IPS-NIHi11 (cell line): Measurements from ENCODE around the gene BBX.
"Not testable (repeated sequence)": the region's sequence is repeated elsewhere in the genome, so short reads cannot be mapped to it uniquely, and the experiment has no call there.

Experiments used
- DNase-seq: peaks from one replicate; pipeline ENCODE4 v3.0.0; 2012; ENCODE audit warnings: mixed read lengths, low spot score

The BBX gene

DNA sequence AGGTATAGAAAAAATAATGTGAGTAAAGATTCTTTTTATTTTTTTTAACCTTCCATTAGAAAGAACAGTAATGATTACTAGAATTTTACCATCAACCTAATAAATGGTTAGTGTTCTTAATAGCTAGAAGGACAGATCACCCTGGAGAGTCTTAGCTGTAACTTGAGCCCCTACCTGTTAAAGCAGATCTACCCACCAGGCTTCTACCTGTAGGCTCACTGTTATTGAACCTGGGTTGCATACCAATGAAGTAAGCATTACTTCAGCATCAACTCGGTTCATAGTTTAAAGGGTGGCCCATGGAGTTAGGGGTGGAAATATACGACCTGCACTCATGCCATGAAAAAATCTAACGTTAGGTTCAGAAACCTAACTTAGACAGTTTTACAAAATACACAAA is 280.4 kb downstream of the BBX start:
- no peak for DNase-seq

DNA sequence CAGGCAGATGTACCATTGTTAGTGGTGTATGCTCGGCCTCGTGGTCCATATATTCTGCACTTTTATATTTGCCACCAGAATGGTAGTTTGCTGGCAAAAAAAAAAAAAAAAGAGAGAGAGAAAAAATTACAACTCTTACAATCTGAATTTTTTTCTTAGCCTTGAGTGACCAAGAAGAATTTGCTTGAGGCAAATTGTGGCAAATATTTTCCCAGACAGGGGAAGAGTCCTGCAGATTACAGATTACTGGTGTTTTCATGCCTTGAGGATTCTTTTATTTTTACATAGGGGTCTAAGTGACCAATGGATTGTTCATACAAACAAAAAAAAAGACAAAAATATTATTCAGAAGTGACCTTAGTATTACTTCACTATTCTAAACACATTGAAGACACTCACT is 283.3 kb downstream of the BBX start:
- DNase-seq = no peak

DNA sequence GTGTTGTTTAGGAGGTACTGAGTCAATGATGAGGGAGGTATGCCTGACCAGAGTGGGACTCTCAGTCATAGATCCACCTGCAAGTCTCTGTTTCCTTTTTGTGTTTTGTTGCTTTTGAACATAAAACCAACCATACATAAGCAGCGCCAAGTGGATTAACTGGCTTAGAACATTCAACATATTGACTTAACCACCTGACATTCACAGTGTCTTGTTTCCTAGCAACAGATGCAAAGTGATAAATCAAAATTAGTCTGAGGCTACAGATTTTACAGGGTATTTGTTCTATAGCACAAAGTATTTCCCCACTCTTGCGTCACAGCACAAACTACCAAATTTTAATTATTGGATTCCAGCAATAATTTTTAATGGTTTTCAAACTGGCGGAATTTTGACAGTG is 283.8 kb downstream of the BBX start:
- no peak for DNase-seq

DNA sequence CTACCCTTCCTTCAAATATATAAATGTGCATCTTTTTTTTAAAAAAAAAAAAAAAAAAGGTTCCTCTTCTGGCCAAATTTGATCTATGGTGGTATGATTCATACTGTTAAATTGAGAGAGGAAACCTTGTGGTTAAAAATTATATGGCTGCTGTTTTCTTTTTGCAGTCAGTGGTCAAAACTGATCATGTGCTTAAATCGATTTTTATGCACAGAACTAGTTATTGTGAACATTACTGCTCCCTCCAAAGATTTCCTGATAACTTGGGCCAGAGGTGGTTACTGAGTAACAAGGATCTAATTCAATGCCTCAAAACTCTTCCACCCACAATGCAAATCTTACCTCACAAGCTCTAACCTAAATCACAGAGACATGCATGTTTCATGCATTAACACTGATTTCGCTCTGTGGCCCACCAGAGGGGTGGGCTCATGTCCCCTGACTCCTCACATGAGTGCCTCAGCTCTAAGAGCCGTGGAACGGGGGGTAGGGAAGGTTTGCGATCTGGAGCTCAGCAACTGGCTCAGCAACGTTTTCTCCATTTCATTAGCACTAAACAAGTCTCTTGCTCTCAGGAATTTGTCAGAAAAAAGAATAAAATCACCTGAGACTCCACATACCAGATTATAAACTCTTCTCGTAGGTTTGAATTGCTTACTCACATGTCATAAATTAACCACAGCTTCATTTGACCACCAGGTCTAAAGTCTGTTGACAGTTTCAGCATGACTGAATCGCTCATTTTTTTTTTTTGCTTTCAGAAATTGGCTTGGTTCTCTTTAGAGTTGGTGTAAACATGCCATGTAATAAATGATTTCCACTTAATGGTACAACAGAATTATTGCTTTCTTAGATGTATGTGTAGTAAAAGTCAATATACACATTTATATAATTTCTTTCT is 287.7 kb downstream of the BBX start:
- no peak for DNase-seq

DNA sequence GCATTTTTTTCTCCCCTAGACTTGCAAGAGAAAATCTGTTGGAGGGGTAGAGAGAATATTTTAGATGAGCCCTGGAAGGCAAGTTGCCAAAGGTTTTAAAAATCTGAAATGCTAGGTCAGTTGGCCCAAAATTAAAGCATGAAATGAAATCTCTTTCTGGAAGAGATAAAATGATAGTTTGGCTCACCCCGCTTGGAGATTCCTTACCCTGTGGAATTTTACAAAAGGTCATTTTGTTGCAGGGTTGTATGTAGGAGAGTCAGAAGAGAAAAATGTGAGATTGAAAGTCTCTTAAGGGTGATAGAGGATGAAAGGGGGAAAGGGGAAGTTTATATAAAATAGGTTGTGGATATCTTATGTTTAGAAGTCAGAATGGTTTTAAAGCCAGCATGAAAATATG is 290.3 kb downstream of the BBX start:
- no peak for DNase-seq

DNA sequence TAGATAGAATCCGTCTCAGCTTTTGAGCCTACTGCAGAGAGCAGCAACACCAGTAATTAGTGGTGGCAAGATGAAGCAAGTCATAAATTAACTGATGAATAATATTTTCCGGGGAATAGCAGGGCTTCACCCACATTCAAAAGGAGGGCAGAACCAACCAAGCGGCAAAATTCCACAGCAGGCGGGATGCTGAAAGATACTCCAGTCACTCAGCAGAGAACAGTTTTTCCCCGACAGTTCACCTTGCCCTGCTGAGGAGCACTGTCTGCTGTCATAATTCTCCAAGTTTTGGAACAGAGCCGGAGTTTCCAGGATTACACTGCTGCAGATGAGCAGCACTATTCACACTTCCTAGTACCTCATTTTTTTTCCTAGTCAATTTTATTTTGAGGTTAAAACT is 293.3 kb downstream of the BBX start:
- DNase-seq = peak; percentile 33

DNA sequence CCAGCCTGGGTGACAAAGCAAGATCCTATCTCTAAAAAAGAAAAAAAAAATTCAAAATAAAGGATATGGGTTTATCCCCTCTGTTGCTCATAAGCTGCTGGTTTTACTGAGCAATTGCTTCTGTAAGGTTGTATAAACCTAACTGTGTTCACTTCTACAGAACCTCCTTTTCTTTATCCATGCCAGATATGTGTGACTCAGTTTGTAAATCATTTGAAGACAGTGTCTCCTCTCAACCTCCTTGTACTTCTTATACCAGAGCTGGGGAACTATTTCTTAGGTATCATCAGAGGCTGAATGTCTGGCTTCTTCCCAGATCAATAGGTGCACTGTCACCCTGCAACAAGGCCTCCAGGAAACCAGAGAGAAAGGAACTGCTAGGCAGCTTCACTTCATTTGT is 294.3 kb downstream of the BBX start:
- DNase-seq = no peak

DNA sequence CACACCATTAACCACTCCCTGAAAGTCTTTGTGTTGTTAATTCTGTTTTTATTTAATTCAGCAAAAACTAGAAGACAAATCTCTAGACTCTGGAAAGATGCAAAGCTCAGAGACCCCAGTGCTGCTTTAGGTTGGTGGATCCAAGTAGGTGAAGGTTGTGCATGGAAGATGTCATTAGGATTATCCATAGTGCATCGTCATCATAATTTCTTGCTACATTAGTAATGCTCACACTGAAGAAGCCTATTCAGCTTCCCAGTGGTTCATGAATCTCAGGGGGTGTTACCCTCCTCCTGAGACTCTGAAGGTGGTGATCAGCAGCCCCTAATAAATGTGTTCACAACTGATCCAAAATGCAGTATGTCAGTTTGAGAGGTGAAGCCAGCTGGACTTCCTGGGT is 295.3 kb downstream of the BBX start:
- no peak for DNase-seq

DNA sequence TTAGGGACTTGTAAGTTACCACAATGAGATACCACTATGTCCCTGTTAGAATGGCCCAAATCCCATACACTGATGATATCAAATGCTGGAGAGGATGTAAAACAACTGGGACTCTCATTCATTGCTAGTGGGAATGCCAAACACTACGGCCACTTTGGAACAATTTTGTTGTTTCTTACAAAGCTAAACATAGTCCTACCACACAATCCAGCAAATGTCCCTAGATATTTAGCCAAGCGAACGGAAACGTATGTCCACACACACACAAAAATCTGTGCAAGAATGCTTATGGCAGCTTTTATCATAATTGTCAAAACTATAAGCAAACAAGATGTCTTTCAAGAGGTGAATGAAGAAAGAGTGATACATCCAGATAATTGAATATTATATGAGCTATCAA is 296.9 kb downstream of the BBX start:
- no peak for DNase-seq

DNA sequence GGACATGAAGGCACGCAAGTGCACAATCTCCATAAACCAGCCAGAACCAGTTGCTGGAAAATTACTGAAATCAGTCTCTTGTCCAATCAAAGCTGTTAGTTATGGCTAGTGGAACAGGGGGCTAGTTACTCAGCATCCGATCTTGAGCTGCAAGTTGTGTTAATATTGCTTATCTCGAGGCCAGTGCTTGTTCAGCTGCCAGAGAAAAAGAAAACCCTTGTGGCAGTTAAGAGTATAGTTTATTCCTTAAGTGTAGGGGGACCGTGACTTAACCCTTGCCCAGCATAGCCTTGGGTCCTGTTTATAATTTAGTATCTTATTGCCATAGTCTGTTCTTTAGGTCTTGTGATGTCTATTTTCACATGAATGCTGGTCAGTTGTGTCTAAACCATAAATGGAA is 299.5 kb downstream of the BBX start:
- DNase-seq = no peak

DNA sequence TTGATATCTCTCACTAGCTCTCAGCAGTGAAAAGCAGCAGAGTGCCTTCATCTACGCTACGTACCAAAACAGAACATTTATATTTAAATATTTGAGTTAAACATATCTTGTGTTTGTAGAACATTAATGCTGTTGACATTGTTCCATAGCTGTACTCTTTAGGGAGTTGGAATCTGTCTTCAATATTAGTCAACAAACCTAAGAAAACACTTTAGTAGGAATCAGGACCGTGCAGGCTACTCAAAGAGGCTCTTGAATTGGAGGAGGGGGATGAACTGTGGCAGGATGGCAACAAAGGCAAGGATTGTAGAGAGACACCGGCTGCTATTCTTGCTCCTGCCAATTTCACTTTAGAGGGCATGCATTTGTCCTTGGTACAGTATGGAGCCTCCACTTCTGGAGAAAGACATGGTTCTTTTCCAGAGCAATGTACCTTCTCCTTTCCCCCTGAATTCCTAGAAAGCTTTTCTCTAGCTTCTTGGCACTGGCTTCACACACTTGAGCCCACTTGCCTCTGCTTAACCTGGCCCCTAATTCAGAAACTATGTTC is 302.1 kb downstream of the BBX start:
- no peak for DNase-seq

DNA sequence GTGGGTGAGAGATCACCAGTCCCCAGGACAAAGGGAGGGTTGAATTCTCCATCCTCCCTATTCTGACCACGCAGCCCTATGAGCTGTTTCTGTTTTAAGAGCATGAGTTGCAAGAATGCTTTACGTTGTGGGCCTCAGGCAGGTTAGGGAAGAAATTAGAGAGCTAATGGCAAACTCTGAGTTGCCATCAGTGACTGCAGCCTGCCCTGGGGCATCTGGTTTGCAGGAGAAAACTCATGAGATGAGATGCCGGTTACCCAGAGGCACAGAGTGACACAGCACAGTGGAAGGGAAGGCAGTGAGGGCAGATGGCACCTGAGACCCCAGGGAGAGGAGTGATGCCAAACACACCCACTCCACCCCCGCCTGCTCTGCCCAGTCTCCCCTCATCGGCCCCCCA is 302.8 kb downstream of the BBX start:
- DNase-seq = no peak

DNA sequence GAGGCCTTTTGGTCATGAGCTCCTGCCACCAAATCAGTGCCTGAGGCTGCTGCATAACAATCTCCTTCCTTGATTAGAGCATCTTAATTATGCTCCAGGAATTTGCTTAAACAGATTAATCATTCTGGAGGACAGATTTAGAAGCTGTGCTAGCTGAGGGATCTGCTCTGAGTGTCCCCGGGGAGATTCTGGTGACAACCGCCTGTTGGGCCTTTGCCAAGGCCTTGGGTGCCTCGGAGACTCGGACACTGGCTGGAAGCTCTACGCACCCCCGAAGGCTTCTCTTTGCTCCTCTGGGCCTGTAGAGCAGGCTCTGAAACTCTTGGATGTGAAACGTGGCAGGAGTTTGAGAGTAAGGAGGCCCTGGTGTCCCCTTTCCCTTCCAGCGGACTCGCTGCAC is 304.0 kb downstream of the BBX start:
- DNase-seq = no peak

DNA sequence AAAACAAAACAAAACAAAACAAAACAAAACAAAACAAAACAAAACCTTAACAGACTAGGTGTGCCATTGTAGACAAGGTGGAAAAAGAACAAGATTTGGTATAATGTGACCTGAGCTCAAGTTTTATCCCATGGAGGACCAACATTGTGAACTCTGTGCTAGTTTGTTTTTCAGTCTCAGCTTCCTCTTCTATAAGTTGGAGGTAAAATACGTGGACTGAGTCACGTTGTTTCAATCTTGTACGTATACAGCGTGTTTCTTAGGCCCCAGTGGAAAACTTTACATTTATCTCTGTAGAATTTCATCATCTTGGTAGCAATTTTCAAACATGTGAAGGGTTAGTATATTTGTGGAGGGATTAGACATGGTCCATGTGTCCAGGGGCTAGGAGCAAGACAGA is 306.4 kb downstream of the BBX start:
- no peak for DNase-seq

DNA sequence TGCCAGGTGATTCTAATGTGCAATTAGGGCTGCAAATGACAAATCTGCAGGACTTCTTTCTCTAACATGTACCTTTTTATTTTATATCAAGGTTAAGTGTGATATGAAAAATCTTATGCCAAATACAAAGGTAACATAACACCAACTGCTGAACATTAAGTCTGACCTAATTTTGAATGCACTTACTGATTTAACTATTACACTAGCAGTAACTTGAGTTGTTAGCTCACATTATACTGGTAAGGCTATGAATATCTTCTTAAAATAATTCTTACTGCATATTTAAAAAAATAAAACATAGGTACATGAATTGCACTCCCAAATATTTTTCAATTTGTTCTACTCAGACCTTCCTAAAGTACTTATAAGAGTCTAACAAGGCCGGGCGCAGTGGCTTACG is 308.8 kb downstream of the BBX start:
- DNase-seq = no peak

DNA sequence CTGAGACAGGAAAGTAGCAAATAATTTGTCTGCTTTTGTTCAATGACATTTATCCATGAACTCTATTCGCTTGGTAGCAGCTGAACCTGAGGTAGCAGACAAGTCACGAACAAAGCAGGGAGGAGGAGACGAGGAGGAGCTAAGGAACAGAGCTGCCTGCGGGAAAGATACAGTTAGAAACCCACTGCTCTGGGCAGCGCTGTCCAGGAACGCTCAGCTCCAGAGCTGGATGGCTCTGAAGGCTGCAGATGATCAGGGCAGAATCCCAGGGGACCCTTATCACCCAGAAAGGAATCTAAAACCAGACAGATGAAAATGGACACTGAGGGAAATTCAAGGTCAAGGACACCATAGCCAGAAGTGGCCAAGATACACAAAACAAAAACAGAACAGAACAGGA is 310.3 kb downstream of the BBX start:
- DNase-seq = no peak

DNA sequence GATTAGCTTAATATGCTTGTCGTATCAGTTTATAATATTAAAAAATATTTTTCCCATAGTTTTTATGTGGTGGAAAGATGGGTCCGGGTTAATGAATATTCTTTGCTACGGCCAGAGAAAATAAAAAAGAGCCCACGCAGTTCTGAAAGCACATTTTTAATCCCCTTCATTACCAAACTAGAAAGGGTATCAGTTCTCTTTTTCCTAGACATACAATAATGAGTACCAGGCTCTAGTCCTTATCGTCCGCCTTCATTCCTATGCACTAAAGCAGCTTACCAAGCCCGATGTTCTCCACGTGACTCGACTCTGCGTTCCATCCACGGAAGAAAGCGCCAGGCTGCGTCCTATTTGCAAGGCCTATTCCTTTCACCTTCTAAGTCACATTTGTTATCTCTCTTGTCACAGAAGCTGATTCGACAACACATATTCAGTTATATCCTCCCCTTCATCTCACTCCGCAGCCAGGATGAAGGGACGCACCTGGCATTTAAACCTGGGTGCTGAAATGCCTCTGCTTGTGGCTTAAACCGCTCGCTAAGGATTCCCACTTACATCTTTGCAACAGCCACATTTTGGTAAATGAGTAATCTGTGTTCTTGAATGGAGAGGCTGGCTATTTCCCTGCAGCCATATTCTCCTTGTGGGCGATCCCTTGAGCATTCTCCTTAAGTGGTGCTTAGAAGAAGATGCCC is 311.1 kb downstream of the BBX start:
- DNase-seq = no peak

DNA sequence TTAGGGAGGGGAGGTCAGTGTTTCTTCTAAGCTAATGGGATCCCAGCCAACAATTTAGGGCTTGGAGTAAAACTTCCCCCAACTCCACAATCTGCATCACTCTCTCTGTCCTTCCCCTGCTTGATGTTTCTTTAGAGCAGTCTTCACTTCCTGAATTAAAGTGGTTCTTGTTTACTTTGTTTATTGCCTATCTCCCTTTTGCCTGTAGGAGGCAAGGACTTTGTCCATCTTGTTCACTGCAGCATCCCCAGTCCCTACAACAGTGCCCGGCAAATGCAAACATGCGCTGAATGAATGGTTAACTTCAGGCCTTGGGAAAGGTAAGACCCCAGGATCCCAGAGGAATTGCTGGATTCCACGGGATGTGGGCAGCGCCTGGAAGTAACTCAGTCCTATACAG is 312.2 kb downstream of the BBX start:
- not testable (repeated sequence) for DNase-seq

DNA sequence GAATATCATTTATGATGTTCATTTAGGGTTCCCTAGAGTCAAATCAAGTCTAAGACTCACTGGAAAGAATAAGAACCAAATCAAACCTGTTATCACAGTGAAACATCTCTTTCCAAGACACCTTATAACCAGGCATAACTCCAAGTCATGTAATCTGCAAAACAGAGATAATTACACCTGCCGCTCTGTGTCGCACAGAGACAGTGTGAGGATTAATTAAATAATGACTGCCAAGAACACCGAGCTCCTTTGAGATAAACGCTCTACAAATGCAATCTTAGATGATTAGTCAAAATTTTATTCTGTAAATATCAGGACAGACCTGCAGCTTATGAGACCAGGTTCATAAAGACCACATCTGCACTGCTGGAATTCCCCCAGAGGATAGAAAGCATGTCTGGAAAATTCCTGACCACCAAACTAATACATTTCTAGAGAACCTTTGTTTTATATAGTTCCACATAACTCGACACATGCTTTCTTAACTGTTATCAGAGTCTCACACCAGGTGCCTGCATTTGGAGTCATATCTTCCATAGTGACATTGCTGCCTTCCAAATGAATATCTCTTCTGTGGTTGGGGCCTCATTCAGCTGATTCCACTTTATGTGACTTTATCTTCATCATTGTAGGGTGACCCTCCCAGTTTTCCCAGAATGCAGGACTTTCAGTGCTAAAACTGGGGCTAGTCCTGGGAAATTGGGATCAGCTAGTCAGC is 315.3 kb downstream of the BBX start:
- no peak for DNase-seq

DNA sequence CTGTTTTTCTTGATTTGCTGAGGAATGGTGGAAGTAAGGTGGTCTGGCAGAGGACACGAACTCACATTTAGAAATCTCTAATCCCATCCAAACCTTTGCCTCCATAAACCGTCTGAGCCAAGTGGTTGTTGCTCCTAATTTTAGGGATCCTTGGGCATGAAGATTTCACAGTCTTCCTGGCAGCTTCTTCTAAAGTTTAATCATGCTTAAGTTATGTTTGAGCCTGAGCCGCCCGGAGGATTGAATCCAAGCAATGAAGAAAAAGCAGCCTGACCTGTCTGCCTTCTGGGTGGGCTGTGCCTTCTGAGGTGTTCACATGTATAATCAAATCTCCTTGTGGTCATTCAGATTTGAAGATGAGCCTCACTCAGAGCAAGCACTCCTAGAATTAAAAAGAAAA is 319.1 kb downstream of the BBX start:
- no peak for DNase-seq

DNA sequence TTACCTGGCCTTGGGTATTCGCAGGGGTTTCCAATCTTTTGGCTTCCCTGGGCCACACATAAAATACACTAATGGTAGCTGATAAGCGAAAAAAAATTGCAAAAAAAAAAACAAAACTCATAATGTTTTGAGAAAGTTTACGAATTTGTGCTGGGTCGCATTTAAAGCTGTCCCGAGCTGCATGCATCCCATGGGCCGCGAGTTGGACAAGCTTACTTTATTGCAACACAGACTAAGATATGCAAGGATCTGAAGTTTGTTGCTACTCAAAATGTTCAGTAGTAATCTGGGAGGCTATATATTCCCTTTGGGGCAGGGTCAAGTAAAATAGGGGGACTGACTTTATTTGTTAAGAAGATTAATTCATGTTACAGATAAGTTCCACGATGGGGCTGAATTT is 320.2 kb downstream of the BBX start:
- no peak for DNase-seq

DNA sequence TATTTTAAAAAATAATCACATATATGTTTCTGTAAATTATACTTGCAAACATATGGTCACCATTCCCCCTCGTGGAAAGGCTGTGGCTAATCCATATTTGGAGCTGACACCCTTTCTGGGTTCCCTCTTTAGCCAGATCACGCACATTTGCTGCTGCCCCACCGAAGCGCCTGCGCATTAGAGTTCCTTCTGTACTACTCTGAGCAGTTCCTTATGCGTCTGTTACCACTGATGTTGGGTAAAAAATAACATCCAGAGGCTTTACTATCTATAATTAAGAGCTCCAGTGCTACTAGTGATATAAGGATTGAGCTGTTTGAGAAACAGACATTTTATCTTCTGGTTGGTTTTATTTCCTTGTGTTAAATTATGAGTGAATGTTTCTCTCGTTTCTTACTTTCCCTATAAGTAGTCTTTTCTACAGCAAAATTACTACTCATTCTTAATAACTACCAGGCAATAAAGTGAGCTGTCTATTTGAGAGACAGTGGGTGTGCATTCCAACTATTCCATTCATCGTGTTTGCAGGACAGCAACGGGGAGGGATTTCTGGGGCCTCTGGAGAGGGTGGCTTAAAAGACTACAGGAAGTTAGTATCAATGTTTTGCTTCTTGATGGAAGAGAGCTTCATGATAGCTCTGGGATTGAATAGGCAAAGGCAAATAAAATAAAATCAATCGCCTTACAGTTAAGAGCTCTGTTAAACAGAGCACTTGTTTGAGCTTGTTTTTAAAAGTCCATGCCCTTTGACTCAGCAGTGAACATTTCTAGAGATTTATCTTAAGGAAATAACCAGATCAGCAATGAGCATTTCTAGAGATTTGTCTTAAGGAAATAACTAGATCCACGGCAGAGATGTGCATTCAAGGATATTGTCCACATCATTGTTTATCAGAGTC is 322.9 kb downstream of the BBX start:
- no peak for DNase-seq
